ENCODE measurements around the gene PLCD4. TPM values are rescaled to one million over a fixed set of nuclear protein-coding genes. Genes with fewer than 3 reads are reported as not detected.

The PLCD4 gene
- not detected in 2 replicates for total RNA-seq (2014; rRNA removed; shearing (Covaris generic))

DNA sequence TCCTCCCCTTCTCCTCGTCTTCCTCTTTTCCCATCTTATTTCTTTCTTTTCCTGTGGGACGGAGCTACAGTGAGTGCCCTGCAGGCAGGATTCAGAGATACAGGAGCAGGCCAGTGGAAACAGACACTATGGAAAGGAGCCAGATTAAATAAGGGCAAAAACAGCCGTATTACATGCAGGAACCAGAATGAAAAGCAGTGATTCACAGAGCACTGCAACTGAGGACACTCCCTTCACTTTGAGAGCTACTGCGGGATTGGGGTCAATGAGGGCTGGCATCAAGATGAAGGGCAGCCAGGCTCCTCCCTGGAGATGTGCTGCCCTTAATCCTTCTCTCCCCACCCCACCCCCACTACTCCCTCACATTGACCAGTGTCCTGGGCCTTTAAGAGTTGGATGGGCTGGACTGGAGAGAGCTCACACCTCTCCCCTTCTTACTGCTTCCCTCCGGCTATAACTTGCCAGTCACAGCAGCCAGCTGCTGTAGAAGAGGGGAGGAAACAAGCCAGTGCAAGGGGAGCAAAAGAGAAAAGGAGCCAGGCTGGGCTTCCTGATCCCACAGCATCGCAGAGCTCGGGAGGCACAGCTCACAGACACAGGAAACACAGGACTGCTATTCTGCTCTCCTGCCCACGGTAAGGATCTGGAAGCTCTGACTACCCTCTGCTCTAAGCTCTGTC lies at the start of gene PLCD4:
Gene PLCD4, plus strand, starts transcription at position 464 of the 680 bp plus-strand sequence. CDS start 7,841 bp downstream, outside the sequence.
- DNase-seq (ENCODE audit: low spot score): no peak

DNA sequence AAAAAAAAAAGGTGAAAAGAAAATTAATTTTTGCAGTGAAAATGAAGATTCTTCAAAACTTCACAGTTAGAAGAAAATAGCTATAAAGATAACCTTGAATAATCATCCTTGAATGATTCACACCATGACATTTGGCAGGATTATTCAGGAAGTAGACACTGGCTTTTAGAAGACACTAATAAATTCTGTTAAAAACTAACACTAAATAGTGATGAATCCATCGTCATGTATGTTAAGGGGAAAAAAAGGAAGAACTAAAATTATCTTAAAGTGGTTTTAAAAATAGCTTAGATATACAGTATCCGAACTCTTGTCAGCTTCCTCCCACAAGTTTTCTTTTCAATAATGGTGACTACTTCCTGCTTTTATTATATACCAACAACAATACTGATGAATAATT lies 49.8 kb upstream of the PLCD4 start:
- no peak for DNase-seq (ENCODE audit: low spot score)

DNA sequence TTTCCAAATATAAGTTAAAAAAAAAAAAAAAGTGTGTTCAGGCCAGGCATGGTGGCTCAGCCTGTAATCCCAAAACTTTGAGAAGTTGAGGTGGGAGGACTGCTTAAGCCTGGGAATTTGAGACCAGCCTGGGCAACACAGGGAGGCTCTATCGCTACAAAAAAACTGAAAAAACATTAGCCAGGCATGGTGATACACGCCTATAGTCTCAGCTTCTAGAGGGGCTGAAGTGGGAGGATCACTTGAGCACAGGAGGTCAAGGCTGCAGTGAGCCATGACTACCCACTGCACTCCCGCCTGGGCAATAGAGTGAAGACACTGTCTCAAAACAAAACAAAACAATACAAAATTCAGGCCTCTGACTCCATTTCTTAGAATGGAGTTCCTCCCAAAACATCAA lies 48.7 kb upstream of the PLCD4 start:
- no peak for DNase-seq (ENCODE audit: low spot score)

DNA sequence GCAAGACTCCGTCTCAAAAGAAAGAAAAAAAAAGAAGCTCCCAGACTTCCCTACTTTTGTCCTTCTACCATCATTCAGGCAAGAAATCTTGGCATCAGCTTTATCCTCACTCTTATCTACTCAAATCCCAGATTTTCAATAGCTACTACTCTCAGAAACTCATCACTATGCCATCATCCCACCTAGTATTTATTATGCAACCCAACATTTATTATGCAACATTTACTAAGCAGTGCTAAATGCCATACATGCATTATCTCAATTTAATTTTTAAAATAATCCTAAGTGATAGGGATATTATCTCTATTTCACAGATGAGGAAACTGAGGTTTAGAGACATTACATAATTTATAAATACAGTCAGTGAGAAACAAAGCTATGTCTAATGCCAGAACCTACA lies 43.6 kb upstream of the PLCD4 start:
- DNase-seq (ENCODE audit: low spot score): no peak

DNA sequence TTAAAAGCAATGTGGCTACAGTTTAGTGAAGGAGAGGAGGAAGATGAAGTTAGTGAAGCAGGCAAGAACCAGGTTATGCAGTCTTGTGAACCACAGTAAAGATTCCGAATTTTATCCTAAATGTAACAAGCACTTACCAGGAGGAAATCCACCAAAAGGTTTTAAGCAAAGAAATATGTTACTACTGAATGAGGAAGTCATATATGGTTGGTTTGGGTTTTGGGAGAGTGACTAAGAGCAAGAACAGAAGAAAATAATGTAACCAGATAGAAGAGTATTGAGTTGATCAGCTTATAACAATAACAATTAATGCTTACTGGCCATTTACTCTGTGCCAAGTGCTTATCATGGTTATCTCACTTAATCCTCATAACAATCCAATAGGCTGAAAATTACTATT lies 41.4 kb upstream of the PLCD4 start:
- no peak for DNase-seq (ENCODE audit: low spot score)

DNA sequence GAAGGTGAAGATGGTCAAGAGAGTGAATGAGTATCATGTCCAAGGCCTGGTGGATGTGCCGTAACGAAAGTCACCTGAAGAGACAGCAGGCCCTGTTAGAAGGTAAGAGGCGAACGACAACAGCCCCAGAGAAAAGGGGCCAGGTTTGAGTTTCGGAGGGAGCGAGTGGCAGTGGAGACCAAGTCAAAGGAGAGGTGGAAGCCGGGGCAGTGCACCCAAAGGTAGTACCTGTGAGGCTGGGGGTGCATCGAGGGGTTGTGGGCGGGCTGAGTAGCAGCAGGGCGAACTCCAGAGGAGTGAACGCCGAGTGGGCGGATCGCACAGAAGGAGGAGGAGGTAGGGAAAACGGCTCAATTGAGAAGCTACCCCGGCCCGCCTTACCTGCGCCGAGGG lies 39.9 kb upstream of the PLCD4 start:
- peak; percentile 75 for DNase-seq (ENCODE audit: low spot score)

DNA sequence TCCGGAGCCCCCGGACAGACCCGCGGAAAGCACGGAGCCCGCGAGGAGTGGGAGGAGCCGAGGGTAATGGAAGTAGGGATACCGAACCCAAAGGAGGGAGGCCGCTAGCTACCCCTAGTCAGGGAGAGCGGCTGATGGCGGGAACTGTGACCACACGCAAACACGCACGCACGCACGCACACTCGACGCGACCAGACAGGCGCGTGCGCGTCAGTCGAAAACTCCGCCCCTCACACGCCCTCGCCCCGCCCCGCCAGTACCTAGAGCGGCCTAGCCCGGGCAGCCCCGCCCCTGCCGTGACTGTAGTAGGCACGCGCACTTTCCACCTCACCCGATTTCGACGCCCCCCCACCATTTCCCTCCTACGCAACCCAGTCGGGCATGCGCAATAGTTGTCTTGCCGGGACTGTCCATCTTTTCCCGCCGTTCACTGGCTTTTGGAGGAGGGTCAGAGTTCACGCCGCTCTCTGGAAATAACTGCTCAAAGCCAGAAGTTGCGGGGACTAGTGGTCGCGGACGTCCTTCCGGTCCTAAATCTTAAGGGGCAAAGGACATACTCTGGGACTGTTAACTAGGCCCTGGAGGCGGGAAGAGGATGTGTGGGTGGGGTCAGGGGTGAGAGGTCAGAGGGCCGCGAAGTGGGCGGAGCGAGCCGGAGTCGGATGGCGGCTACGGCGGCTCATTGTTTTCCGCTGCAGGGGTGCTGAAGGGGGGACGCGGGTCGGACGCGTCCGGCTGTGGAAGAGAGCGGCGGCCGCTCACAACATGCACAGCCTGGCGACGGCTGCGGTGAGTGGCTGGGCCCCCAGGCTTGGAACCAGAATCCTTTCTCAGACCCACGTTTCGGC lies 39.3 kb upstream of the PLCD4 start, which contains the start of the genes CNOT9 and USP37:
Gene CNOT9, plus strand, starts transcription at position 650 of the 848 bp plus-strand sequence. Its CDS starts 116 bp downstream, at position 766.
Gene USP37, minus strand, starts transcription at position 162 of the 848 bp plus-strand sequence. CDS start 9,698 bp downstream, outside the sequence.
- DNase-seq (ENCODE audit: low spot score): peak; percentile 98

DNA sequence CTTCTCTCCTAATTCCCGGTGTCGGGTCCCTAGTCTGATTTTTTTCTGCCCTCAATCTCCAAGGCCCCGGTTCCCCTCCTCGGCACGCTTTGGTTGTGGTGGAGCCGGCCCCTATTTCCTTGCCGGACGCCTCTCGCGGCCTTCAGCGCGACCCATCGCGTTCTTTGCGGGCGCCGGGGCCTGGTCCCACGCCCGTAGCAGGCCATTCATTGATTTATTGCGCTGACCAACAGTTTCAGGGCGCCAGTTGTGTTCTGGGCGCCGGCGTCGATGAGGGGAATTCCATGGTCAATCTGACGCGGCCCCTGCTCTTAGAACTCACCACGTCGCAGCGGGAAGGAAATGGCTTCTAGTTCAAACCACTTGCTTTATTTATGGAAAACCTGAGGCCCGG lies 38.7 kb upstream of the PLCD4 start:
- DNase-seq (ENCODE audit: low spot score): peak; percentile 75

DNA sequence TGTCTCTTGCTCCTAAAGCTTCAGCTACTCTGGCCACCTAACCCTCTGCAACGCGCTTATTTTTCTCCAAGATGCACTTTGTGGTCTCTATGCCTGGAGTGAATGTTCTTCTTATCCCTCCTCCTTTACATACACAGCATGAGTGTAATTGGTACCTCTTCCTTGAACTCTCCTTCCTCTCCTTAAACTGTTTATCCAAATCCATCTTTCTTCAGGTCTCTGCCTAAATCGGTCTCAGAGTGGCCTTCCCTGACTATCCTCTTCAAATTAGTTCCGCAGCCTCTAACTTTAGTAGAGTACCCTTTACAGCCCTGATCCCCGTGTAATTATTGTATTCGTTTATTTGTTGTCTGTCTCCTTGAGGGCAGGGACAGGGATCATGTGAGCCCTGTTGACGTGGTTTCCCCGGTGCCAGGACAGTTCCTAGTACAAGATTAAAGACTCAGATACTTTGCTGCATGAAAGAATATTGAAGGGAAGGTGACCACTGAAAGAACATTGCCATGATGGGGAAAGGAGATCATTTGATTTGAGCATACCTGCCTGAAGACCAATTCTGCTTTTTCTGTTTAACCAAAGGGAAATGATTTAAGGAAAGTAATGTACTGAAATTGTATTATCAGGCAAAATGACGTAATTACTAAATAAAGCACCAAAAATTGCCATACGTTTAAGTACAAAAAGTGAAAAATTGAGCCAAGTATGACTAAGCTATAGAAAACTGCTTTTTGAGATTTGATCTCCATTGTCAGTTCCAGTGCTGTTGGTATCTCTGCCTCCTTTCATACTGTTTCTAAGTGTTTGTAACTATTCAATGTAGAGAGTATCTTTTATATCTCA lies 37.8 kb upstream of the PLCD4 start:
- peak; percentile 64 for DNase-seq (ENCODE audit: low spot score)

DNA sequence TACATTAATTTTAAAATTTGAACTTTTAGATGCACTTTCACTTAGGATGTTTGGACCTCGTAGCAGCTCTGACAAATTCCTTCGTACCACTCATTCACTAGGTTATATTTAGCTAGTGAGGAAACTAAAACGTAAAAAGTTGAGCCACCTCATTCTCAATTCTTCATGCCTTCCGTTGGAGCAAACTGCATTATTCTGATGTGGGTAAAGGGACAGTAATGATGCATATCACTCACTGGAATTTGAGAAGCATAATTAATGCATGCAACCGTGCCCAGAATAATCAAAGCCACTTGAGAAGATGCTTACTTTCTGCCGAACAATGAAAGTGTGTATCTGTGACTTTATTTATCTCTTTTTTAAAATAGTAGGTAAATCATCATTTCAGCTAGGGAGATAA lies 36.8 kb upstream of the PLCD4 start:
- no peak for DNase-seq (ENCODE audit: low spot score)

DNA sequence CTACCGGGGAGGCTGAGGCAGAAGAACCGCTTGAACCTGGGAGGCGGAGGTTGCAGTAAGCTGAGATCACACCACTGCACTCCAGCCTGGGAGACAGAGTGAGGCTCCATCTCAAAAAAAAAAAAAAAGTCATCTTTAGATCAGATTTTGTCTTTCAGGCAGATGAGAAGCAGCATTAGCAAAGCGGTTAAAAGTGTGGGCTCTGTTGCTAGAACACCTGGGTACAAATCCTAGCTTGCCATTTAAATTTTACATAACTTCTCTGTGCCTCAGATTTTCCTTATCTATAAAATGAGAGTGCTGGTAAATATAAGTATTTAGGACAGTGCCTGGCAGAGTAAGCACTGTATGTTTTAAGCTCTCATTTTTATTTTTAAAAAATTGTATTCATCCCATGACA lies 30.8 kb upstream of the PLCD4 start:
- DNase-seq (ENCODE audit: low spot score): no peak

DNA sequence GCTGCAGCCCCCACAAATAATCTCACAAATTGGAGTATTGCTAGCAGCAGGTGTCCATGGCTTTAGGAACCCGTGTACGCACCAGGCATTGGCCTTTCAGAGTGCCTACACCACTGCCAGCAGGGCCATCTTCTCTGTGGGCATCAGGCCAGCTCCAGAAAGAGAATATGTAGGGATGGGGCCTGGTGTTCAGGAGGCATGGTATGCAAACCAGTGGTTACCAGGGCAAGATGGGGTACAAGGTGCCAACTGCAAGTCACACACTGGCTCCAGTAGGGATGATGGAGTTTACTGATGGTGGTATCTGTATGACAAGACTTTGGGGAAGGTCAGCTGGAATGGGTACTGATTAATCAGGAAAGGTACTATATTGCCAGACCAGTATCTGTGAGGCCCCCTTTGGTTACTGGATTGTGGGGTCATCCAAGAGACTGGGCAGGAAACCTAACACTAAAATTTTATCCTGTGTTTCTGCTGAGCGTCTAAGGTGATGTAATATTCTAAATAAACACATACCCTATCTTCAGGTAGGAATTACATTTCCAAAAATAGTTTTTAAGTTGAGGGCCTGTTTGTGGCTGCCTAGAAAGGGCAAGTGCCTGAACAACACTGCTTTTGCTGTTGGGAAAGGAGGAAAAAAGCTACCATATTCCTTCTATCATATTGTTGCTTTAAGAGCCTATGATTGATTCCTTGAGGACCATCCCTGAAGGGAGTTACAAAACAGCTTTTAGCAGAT lies 30.0 kb upstream of the PLCD4 start:
- no peak for DNase-seq (ENCODE audit: low spot score)

DNA sequence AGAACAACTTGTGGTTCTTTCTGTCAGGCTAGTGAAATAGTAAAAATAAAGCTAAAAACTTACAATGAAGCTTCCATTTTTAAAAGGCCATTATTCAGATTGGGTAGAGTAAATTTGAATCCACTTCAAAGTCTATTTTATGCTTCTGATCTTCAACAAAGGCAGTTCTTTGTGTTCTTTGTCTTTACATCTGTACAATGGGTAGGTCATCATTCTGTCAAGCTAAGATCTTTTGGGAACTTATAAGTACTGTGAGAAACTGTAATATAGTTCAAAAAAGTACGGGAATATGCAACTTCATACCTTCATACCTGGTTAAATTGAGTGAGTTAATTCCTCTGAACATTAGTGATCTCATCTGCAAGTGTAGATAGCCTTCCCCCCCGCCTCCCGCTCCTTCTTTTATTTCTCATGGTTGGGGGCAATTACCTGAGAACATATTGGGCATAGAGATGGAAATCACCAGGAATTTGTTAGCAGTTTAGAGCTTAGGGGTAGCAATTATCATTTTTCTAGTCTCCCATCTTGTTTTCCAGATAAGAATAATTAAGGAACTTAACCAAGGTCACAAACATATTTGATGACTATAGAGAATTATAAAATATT lies 29.3 kb upstream of the PLCD4 start:
- no peak for DNase-seq (ENCODE audit: low spot score)

DNA sequence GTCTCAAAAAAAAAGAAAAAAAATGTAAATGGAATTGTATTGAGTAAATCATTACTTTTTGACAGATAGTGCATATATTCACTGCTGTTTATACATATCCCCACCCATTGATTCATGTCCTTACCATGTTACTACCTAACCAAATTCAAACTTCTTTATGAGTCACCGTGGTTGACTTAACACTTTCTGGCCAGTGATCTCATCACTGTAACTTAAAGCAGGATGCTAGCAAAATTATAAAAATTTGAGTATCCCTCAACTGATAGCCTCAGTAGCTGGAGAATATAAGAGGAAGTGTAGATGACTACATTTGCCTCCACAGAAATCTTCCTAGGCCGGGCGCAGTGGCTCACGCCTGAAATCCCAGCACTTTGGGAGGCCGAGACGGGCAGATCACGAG lies 25.6 kb upstream of the PLCD4 start:
- no peak for DNase-seq (ENCODE audit: low spot score)

DNA sequence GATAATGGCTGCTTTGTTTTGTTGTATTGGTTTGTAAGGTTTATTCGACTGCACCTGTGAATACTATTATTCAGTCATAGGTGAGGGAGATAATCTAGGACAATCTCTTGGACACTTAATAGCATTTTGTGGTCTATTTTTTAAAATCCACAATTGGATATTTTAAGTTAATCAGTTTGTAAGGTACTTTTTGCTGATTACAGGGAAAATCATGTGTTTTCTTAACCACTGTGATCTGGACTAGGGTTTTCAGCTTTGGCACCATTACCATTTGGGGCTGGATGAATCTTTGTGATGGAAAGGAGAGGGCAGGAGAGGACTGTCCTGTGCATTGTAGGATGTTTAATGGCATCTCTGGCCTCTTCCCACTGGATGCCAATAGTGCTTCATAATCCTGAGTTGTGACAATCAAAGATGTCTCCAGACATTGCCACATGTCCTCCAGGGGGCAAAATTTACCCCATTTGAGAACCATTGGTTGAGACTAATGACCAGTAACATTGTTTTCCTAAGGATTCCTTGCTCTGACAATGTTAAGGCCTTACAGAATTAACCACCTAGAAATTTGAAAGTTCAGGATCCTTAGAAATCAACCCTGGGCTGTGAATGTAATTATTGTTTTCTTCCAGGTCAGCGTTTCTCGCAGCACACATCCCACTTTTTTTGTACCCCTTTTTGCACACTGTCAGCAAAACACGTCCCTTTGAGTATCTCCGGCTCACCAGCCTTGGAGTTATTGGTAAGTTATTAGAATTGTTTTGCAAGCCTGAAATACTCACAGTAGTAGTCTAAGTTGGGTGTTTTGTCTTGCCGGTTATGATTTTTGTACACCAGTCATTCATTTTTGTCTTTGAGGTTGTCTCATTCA lies 23.5 kb upstream of the PLCD4 start:
- peak; percentile 14 for DNase-seq (ENCODE audit: low spot score)

DNA sequence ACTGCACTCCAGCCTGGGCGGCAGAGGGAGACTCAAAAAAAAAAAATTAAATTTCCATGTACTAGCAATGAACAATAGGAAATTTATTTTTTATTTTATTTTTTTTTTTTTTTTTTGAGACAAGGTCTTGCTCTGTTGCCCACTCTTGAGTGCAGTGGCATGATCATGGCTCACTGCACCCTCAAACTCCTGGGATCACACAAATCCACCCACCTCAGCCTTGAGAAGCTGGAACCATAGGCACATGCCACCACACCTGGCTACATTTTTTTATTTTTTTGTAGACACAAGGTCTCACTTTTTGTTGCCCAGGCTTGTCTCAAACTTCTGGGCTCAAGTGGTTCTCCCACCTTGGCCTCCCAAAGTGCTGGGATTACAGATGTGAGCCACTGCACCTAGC lies 22.2 kb upstream of the PLCD4 start:
- DNase-seq (ENCODE audit: low spot score): no peak

DNA sequence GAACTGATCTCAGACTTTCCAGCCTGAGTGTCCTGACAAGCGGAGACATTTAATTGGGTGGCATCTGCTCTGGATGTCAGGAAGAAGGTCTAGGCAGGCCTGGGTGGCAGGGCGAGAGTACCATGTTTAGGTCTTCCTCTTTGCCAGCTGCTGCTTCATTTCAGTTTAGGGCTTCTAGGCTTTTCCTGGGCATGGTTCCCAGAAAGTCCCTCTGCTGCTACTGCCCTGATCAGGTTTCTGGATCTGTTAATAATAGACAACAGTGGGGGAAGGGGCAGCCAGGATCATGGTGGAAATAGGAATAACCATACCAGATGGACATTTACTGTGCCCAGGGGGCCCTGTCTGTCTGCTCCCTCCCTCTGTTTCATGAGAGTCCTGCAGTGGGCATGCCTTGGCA lies 2.3 kb upstream of the PLCD4 start:
- no peak for DNase-seq (ENCODE audit: low spot score)

DNA sequence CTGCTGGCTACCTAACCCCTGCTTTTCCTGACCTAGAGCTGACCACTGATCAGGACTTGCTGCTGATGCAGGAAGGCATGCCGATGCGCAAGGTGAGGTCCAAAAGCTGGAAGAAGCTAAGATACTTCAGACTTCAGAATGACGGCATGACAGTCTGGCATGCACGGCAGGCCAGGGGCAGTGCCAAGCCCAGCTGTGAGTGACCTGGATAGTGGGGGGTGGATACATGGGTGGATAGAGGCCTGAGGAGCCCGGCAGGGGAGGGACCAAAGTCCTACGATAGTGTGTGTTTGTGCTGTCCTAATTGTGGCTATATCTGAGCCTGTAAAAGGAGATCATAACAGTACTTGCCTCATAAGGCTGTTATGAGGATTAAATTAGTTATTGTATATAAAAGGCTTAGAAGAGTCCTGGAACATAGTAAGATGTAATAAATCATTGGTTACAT lies 8.2 kb downstream of the PLCD4 start:
- no peak for DNase-seq (ENCODE audit: low spot score)

DNA sequence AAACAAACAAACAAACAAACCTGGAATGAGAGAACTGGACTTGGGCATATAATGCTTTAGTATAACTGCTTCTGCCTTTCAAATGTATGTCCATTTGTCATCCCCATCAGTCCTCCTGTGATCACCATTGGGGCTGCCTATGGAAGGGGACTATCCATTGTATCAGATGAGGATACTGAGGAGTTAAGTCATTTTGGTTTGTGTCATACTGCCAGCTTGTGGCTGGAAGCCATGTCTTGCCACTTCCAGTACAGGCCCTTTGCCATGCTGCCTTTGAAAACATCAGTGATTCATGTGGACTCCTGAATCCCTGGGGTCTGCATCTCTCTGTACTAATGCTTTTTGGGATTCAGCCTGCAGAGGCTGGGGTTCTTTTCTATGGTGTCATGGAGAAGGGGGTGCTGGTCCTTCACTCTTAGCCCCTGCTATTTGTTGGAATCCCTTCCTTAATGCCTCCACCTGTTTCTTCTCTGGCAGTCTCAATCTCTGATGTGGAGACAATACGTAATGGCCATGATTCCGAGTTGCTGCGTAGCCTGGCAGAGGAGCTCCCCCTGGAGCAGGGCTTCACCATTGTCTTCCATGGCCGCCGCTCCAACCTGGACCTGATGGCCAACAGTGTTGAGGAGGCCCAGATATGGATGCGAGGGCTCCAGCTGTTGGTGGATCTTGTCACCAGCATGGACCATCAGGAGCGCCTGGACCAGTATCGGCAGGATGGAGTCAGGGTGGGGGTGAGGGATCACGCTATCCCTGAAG lies 10.6 kb downstream of the PLCD4 start:
- no peak for DNase-seq (ENCODE audit: low spot score)

Measured in HT-29 (cell line).